ENCODE measurements around the gene EXOC3L2.

EXOC3L2 gene

DNA sequence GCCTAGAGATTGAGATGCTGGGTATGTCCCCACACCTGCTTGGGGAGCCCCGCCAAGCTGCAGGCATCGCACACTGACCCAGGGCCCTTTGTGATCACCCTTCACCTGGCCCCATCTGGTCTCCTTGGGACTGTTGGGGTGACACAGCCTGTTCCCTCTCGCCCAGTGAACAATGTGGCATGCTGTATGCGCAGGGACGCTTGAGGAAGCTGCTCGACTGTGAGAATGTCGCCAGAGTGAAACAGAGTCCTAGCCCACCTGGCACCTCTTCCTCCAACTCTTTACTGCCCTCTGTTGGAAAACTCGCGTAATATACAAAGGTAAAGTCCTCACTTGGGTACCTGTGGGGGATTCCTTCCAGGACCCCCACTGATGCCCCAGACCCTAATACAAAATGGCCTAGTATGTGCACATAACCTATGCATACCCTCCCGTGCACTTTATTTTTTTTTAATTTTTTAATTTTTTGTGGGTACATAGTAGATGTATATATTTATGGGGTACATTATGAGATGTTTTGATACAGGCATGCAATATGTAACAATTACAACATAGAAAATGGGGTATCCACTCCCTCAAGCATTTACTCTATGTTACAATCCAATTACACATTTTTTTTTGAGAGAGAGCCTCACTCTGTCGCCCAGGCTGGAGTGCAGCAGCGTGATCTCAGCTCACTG, 57.6 kb downstream of the EXOC3L2 start:
- TF ChIP-seq, protein P1, sequence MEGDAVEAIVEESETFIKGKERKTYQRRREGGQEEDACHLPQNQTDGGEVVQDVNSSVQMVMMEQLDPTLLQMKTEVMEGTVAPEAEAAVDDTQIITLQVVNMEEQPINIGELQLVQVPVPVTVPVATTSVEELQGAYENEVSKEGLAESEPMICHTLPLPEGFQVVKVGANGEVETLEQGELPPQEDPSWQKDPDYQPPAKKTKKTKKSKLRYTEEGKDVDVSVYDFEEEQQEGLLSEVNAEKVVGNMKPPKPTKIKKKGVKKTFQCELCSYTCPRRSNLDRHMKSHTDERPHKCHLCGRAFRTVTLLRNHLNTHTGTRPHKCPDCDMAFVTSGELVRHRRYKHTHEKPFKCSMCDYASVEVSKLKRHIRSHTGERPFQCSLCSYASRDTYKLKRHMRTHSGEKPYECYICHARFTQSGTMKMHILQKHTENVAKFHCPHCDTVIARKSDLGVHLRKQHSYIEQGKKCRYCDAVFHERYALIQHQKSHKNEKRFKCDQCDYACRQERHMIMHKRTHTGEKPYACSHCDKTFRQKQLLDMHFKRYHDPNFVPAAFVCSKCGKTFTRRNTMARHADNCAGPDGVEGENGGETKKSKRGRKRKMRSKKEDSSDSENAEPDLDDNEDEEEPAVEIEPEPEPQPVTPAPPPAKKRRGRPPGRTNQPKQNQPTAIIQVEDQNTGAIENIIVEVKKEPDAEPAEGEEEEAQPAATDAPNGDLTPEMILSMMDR (IDR thresholded peaks at IDR 0.05; ENCODE audit: extremely low read depth, insufficient read depth, missing control alignments), result peak; percentile 64
- in situ Hi-C loops (cut with MboI; ENCODE audit: low pct_unique_long_range_greater_than_20kb, low sequenced_read_pairs, unreplicated experiment), result no loop called here
- DNase-seq (ENCODE audit: low spot score), result peak; percentile 79

DNA sequence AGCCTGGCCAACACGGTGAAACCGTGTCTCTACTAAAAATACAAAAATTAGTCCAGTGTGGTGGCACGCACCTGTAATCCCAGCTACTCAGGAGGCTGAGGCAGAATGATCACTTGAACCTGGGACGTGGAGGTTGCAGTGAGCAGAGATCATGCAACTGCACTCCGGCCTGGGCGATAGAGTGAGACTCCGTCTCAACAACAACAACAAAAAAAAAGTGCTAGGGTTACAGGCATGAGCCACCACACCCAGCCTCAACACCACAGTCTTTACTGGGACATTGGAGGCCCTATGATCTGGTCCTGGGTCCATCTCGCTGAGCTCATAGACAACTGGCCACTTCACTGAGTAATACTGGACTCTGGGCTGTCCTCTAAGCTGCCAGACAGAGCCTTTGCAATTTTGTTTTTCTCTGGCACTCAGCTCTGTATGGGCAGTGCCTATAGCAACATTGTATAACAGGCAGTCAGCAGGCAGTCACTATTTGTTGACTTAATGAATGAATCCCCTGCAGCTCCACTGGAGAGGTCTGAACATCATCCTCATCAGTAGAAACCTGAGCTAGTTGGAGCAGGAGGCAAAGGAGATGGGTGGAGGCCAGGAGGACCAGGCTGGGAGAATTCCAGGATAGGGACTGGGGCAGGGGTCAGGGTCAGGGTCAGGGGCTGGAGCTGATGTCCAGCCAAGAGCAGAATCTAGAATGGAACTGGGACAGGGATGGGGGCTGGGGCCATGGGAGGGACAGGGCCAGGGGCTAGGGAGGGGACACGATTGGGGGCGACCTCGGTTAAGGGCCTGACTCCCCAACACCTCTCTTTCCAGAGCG, 58.5 kb downstream of the EXOC3L2 start:
- in situ Hi-C loops (cut with MboI; ENCODE audit: low pct_unique_long_range_greater_than_20kb, low sequenced_read_pairs, unreplicated experiment), result no loop called here
- DNase-seq (ENCODE audit: low spot score), result no peak
- TF ChIP-seq, protein P1 (IDR thresholded peaks at IDR 0.05; ENCODE audit: extremely low read depth, insufficient read depth, missing control alignments), result no peak

DNA sequence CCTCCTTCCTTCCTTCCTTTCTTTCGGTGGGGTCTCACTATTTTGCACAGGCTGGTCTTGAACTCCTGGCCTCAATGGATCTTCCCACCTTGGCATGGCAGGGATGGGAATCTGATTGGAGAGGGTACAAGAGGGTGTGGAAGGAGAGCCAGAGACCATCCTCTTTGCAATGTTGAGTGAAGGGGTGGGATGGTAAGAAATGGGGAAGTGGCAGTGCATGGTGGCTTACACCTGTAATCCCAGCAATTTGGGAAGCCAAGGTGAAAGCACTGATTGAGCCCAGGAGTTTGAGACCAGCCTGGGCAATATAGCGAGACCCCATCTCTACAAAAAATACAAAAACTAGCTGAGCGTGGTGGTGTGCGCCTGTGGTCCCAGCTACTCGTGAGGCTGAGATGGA, 61.1 kb downstream of the EXOC3L2 start:
- in situ Hi-C loops (cut with MboI; ENCODE audit: low pct_unique_long_range_greater_than_20kb, low sequenced_read_pairs, unreplicated experiment), result no loop called here
- no peak for DNase-seq (ENCODE audit: low spot score)
- TF ChIP-seq, protein P1 (IDR thresholded peaks at IDR 0.05; ENCODE audit: extremely low read depth, insufficient read depth, missing control alignments), result no peak

DNA sequence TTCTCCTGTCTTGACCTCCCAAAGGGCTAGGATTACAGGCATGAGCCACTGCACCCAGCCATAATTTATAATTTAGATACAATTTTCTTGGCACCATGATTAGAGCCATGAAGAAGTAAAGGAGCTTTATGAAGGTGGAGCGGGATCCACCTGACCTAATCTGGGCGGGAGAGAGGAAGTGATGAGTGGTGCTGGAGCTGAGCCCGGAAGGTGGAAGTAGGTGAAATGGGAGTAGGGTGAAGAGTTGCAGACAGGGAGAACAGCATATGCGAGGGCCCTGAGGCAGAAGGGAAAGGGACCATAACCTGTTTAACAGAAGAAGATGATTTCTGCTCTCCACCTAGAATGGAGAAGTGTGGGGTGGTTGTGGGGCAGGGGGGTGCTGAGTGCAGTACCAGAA, 62.4 kb downstream of the EXOC3L2 start:
- no peak for DNase-seq (ENCODE audit: low spot score)
- in situ Hi-C loops (cut with MboI; ENCODE audit: low pct_unique_long_range_greater_than_20kb, low sequenced_read_pairs, unreplicated experiment), result no loop called here

DNA sequence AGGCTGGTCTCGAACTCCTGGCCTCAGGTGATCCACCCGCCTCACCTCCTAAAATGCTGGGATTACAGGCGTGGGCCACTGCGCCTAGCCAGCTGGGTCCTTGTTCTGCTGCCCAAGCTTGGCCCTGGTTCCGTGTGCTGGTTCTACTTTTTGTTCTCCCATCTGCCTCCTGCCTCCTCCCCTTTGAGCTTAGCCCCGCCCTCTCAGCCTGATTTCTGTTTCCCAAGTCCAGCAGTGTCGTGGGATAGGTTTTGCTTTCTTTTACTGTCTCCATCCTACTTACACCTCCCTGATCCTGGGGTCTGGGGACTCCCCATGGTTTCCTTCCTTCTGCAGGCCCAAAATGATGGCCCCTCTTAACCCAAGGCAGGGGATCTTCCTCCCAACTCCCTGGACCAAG, 64.3 kb downstream of the EXOC3L2 start:
- DNase-seq (ENCODE audit: low spot score), result no peak
- TF ChIP-seq, protein P1 (IDR thresholded peaks at IDR 0.05; ENCODE audit: extremely low read depth, insufficient read depth, missing control alignments), result no peak
- in situ Hi-C loops (cut with MboI; ENCODE audit: low pct_unique_long_range_greater_than_20kb, low sequenced_read_pairs, unreplicated experiment), result no loop called here

More for the DNA sequence above, 62.4 kb downstream of the EXOC3L2 start:
- TF ChIP-seq, protein P1 (IDR thresholded peaks at IDR 0.05; ENCODE audit: extremely low read depth, insufficient read depth, missing control alignments), result no peak

DNA sequence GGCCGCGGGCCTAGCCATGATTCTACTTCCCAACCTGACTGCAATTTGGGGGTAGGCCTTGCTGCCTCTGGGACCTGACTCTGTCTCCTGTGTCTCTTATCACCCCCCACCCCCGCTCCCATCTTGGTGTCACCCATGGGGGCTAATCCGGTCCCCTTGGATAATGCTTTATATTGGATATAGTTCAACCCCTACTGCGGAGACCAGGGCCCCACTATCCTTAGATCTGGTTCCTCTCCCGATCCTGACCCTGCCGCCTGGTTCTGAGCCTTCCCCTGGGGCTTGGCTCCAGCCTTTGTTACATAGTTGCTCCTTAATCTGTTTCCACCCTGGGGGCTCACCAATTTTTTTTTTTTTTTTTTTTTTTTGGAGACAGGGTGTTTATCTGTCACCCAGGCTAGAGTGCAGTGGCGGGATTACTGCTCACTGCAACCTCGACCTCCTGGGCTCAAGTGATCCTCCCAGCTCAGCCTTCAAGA, 65.3 kb downstream of the EXOC3L2 start:
- in situ Hi-C loops (cut with MboI; ENCODE audit: low pct_unique_long_range_greater_than_20kb, low sequenced_read_pairs, unreplicated experiment), result no loop called here
- TF ChIP-seq, protein P1 (IDR thresholded peaks at IDR 0.05; ENCODE audit: extremely low read depth, insufficient read depth, missing control alignments), result no peak
- DNase-seq (ENCODE audit: low spot score), result no peak
